ENCODE measurements around the gene TMEM181.

The TMEM181 gene

GRCh38 chr6:158565482-158566040 lies 5.7 kb downstream of the TMEM181 start:
- peaks cover 76% of the 10 kb centered on the region for H3K79me2 ChIP-seq
- no peak overlapping the region for H3K27ac ChIP-seq
- no peak overlapping the region for H3K9ac ChIP-seq
- H3K36me3 ChIP-seq (ENCODE audit: control insufficient read depth, insufficient read depth, low read length) = no peaks in the 10 kb centered on the region
- H3K4me2 ChIP-seq (ENCODE audit: low read length) = no peak overlapping the region
- H2AFZ ChIP-seq = no peak overlapping the region
- H3K9me3 ChIP-seq (ENCODE audit: control insufficient read depth, low read length) = no peaks in the 10 kb centered on the region
- H3K4me1 ChIP-seq = peaks cover 21% of the 10 kb centered on the region
- H3K4me3 ChIP-seq (ENCODE audit: low read depth, low read length) = no peak overlapping the region
- no peaks in the 10 kb centered on the region for H3K27me3 ChIP-seq (ENCODE audit: control insufficient read depth, insufficient read depth, low read length)
- no peak for TF ChIP-seq CTCF (IDR thresholded peaks at IDR 0.05)

DNA sequence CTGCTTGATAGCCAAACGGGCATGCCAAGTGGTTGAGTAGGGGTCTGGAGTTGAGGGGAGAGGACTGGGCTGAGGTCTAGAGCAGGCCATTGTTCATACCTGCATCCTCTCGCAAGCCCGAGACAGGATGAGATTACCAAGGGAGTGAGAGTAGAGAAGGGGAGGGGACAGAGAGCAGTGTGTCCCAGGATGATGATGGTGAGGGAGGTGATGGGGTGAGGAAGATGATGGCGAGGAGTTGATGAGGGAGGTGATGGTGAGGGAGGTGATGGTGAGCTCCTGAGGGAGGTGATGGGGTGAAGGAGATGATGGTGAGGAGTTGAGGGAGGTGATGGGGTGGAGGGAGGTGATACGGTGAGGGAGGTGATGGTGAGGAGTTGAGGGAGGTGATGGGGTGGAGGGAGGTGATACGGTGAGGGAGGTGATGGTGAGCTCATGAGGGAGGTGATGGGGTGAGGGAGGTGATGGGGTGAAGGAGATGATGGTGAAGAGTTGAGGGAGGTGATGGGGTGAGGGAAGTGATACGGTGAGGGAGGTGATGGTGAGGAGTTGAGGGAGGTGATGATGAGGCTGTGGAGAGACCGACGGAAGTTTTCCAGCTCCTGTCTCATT lies 6.4 kb downstream of the TMEM181 start:
- Histone ChIP-seq H3K4me1 (peaks cover 16% of the 10 kb centered on the region), H3K4me2 (ENCODE audit: low read length) (no peak overlapping the region), H2AFZ (no peak overlapping the region), H3K9ac (no peak overlapping the region), H3K4me3 (ENCODE audit: low read depth, low read length) (no peak overlapping the region), H3K27me3 (ENCODE audit: control insufficient read depth, insufficient read depth, low read length) (no peaks in the 10 kb centered on the region), H3K27ac (no peak overlapping the region), H3K79me2 (peaks cover 76% of the 10 kb centered on the region), H3K9me3 (ENCODE audit: control insufficient read depth, low read length) (no peaks in the 10 kb centered on the region), H3K36me3 (ENCODE audit: control insufficient read depth, insufficient read depth, low read length) (no peaks in the 10 kb centered on the region)
- TF ChIP-seq CTCF (IDR thresholded peaks at IDR 0.05) = no peak

- Histone ChIP-seq H3K4me2 (ENCODE audit: low read length) (no peak overlapping the region), H3K79me2 (peaks cover 76% of the 10 kb centered on the region), H3K9ac (no peak overlapping the region), H3K36me3 (ENCODE audit: control insufficient read depth, insufficient read depth, low read length) (no peaks in the 10 kb centered on the region), H3K4me3 (ENCODE audit: low read depth, low read length) (no peak overlapping the region), H3K27me3 (ENCODE audit: control insufficient read depth, insufficient read depth, low read length) (no peaks in the 10 kb centered on the region), H3K27ac (no peak overlapping the region), H3K9me3 (ENCODE audit: control insufficient read depth, low read length) (no peaks in the 10 kb centered on the region), H3K4me1 (peaks cover 17% of the 10 kb centered on the region), H2AFZ (no peak overlapping the region)
- no peak for TF ChIP-seq CTCF (IDR thresholded peaks at IDR 0.05)
Observed at GRCh38 chr6:158567152-158567551, 7.3 kb downstream of the TMEM181 start.

GRCh38 chr6:158567871-158568401 lies 8.0 kb downstream of the TMEM181 start:
- Histone ChIP-seq H3K27ac (no peak overlapping the region), H3K27me3 (ENCODE audit: control insufficient read depth, insufficient read depth, low read length) (no peaks in the 10 kb centered on the region), H3K9me3 (ENCODE audit: control insufficient read depth, low read length) (no peaks in the 10 kb centered on the region), H3K4me3 (ENCODE audit: low read depth, low read length) (no peak overlapping the region), H3K4me1 (peaks cover 16% of the 10 kb centered on the region), H3K79me2 (peaks cover 71% of the 10 kb centered on the region), H3K4me2 (ENCODE audit: low read length) (no peak overlapping the region), H3K36me3 (ENCODE audit: control insufficient read depth, insufficient read depth, low read length) (no peaks in the 10 kb centered on the region), H2AFZ (no peak overlapping the region), H3K9ac (no peak overlapping the region)
- TF ChIP-seq CTCF (IDR thresholded peaks at IDR 0.05) = no peak

GRCh38 chr6:158568549-158568948 lies 8.7 kb downstream of the TMEM181 start:
- Histone ChIP-seq H3K36me3 (ENCODE audit: control insufficient read depth, insufficient read depth, low read length) (no peaks in the 10 kb centered on the region), H3K4me1 (peaks cover 19% of the 10 kb centered on the region), H2AFZ (no peak overlapping the region), H3K79me2 (peaks cover 71% of the 10 kb centered on the region), H3K27ac (no peak overlapping the region), H3K9me3 (ENCODE audit: control insufficient read depth, low read length) (no peaks in the 10 kb centered on the region), H3K9ac (no peak overlapping the region), H3K4me3 (ENCODE audit: low read depth, low read length) (no peak overlapping the region), H3K27me3 (ENCODE audit: control insufficient read depth, insufficient read depth, low read length) (no peaks in the 10 kb centered on the region), H3K4me2 (ENCODE audit: low read length) (no peak overlapping the region)
- no peak for TF ChIP-seq CTCF (IDR thresholded peaks at IDR 0.05)

Data from parathyroid adenoma (tissue), 2 donors.